K562 (cell line): Measurements from ENCODE around the gene NUBPL. TPM values are rescaled to one million over a fixed set of nuclear protein-coding genes. Genes with fewer than 3 reads are reported as not detected.

Experiments
- ATAC-seq: fragments of 200-7000 bp; cut with Tn5 transposase; 3 replicates; pipeline ENCODE4 v1.9.1; 2020; ENCODE audit warnings: moderate library complexity
- BruUV-seq: library from RNA; stranded (reverse); fragments of 400-500 nt; replicated peaks from 2 replicates; lab custom pipeline; 2021; lab: Mats Ljungman, UMichigan
- CTCF ChIA-PET: fragments of 300-600 bp; formaldehyde crosslinking; extraction: SDS; loops from one replicate; lab custom pipeline; 2021; ENCODE audit warnings: low intra/inter-chr PET ratio; lab: Yijun Ruan, JAX
- POLR2A ChIA-PET: fragments of 300-600, 350-650 bp; sonication (Branson Sonifier 250); formaldehyde crosslinking; extraction: SDS; loops from one replicate; lab custom pipeline; 2021; ENCODE audit warnings: antibody characterized with exemption, inconsistent platforms; lab: Yijun Ruan, JAX
- DNase-seq, 4 experiments: peaks; one replicate each; pipeline versions ENCODE4 v3.0.0 to v3.0.0-alpha.2; 2011 to 2018; ENCODE audit warnings: low spot score in 3 of 4, mixed read lengths in 3 of 4; ENCODE audit errors: extremely low read depth in 1 of 4
- FAIRE-seq: peaks from 2 replicates; lab custom pipeline; 2011; peaks lifted over from hg19 to GRCh38; lab: Jason Lieb, UNC
- H2AFZ ChIP-seq: 2 replicates; pipeline ENCODE4 v1.6.0; 2011; ENCODE audit warnings: low read depth, low read length, control low read depth, inconsistent platforms
- H3K27ac ChIP-seq: fragments of 200-600 bp; 3 replicates; pipeline ENCODE4 v1.8.0; 2011; ENCODE audit warnings: low read depth, mild to moderate bottlenecking, control low read depth, inconsistent platforms, low read length, moderate library complexity, mixed read lengths; ENCODE audit errors: extremely low read depth
- H3K27me3 ChIP-seq, 2 experiments: fragments of 300-600 bp in 1 of 2; 2 replicates in 1 of 2; 3 replicates in 1 of 2; pipeline versions ENCODE4 v1.6.0 to v1.8.0; 2011; ENCODE audit warnings: inconsistent platforms in 2 of 2, low read length in 2 of 2, mild to moderate bottlenecking in 1 of 2, mixed read lengths in 1 of 2, moderate library complexity in 1 of 2; ENCODE audit not compliant: control insufficient read depth in 2 of 2, insufficient read depth in 2 of 2
- H3K36me3 ChIP-seq: fragments of 300-600 bp; 3 replicates; pipeline ENCODE4 v1.8.0; 2011; ENCODE audit warnings: mild to moderate bottlenecking, low read length, inconsistent platforms; ENCODE audit not compliant: control insufficient read depth, insufficient read depth
- H3K4me1 ChIP-seq, 2 experiments: fragments of 200-600 bp in 1 of 2; replicated peaks in 1 of 2; 2 replicates in 1 of 2; 3 replicates in 1 of 2; pipeline versions ENCODE4 v1.5.1 to v1.8.0; 2011; ENCODE audit warnings: inconsistent platforms in 2 of 2, low read length in 2 of 2, mild to moderate bottlenecking in 1 of 2, mixed read lengths in 1 of 2, moderate library complexity in 1 of 2; ENCODE audit not compliant: control insufficient read depth in 2 of 2, insufficient read depth in 2 of 2
- H3K4me2 ChIP-seq: 2 replicates; pipeline ENCODE4 v1.6.1; 2011; ENCODE audit warnings: low read length, control low read depth, inconsistent platforms, mixed read lengths; ENCODE audit not compliant: insufficient read depth
- H3K4me3 ChIP-seq: fragments of 200-600 bp; sonication (generic), shearing (Covaris generic); 2 replicates; pipeline ENCODE4 v1.5.1; 2016; ENCODE audit warnings: control low read depth, inconsistent platforms
- H3K79me2 ChIP-seq: fragments of 200-600 bp; 3 replicates; pipeline ENCODE4 v1.8.0; 2011; ENCODE audit warnings: low read length, inconsistent platforms; ENCODE audit not compliant: control insufficient read depth, insufficient read depth
- H3K9ac ChIP-seq, 2 experiments: 2 replicates each; pipeline versions ENCODE4 v1.6.0 to v1.6.1; 2011; ENCODE audit warnings: low read depth in 2 of 2, low read length in 2 of 2, control low read depth in 1 of 2, inconsistent platforms in 1 of 2, mild to moderate bottlenecking in 1 of 2, mixed read lengths in 1 of 2; ENCODE audit not compliant: insufficient read depth in 1 of 2
- H3K9me1 ChIP-seq: one replicate; pipeline ENCODE4 v1.6.0; 2011; ENCODE audit warnings: inconsistent platforms, mild to moderate bottlenecking, low read length, moderate library complexity; ENCODE audit not compliant: control insufficient read depth, insufficient read depth
- H3K9me3 ChIP-seq: replicated peaks from 2 replicates; pipeline ENCODE4 v1.5.1; 2011; ENCODE audit warnings: low read depth, low read length, inconsistent platforms; ENCODE audit not compliant: control insufficient read depth, insufficient read depth
- H4K20me1 ChIP-seq: replicated peaks from 2 replicates; pipeline ENCODE4 v1.6.1; 2011; ENCODE audit warnings: low read length, inconsistent platforms, mixed read lengths; ENCODE audit not compliant: control insufficient read depth, insufficient read depth
- ARID2 ChIP-seq: fragments of 450-650 bp; IDR thresholded peaks from 2 replicates; pipeline ENCODE4 v1.6.1; 2017; ENCODE audit warnings: antibody characterized with exemption, mild to moderate bottlenecking
- GTF2F1 ChIP-seq: IDR thresholded peaks from 2 replicates; pipeline ENCODE4 v1.6.1; 2011; ENCODE audit warnings: low read depth, low read length, improper control_type of control experiment
- HDAC2 ChIP-seq: fragments of 450-650 bp; IDR thresholded peaks from 2 replicates; pipeline ENCODE4 v1.6.1; 2016; ENCODE audit warnings: mild to moderate bottlenecking
- HDAC6 ChIP-seq: IDR thresholded peaks from 2 replicates; pipeline ENCODE4 v1.6.1; 2012; ENCODE audit warnings: low read depth, mild to moderate bottlenecking, control low read depth, inconsistent platforms, low read length, moderate library complexity
- HLTF ChIP-seq: fragments of 450-650 bp; IDR thresholded peaks from 2 replicates; pipeline ENCODE4 v1.6.1; 2016
- HNRNPK ChIP-seq: fragments of 200-400 bp; formaldehyde crosslinking; IDR thresholded peaks from one replicate; pipeline ENCODE4 v1.6.1; 2018; ENCODE audit warnings: mild to moderate bottlenecking, low read depth, low read length; ENCODE audit not compliant: poor library complexity, severe bottlenecking
- KAT2B ChIP-seq: IDR thresholded peaks from one replicate; pipeline ENCODE4 v1.6.1; 2012; ENCODE audit warnings: low read depth, mild to moderate bottlenecking, control low read depth, inconsistent platforms, low read length, moderate library complexity
- KLF13 ChIP-seq: fragments of 450-650 bp; IDR thresholded peaks from 2 replicates; pipeline ENCODE4 v1.6.1; 2016; ENCODE audit warnings: missing genetic modification characterization, low read depth, mild to moderate bottlenecking, missing compliant biosample characterization, moderate library complexity, borderline replicate concordance
- RBM34 ChIP-seq: fragments of 200-400 bp; formaldehyde crosslinking; IDR thresholded peaks from 2 replicates; pipeline ENCODE4 v1.6.1; 2018; ENCODE audit warnings: low read length, borderline replicate concordance; ENCODE audit not compliant: insufficient read depth
- SLC30A9 ChIP-seq: fragments of 250-450 bp; sonication (Bioruptor Pico); IDR thresholded peaks from 2 replicates; pipeline ENCODE4 v1.8.0; 2022; ENCODE audit warnings: mild to moderate bottlenecking, moderate library complexity
- WHSC1 ChIP-seq: IDR thresholded peaks from one replicate; pipeline ENCODE4 v1.6.1; 2012; ENCODE audit warnings: low read length, control low read depth, inconsistent platforms
- WGBS: fragments of 100-300 bp; shearing (Covaris generic); methylation state at CpG from one replicate; pipeline ENCODE4 v1.1.6; 2016; ENCODE audit warnings: low coverage, mixed read lengths; ENCODE audit not compliant: insufficient coverage; ENCODE audit errors: missing lambda C conversion rate; 5-methylcytosine and 5-hydroxymethylcytosine counted together
- in situ Hi-C: fragments of 300-500 bp; cut with MboI; formaldehyde crosslinking; loops from 4 replicates; pipeline ENCODE4 v1.15.0; 2018; ENCODE audit warnings: inconsistent platforms, mixed read lengths
- intact Hi-C: fragments of 100-400 bp; cut with micrococcal nuclease; formaldehyde crosslinking; loops from 2 replicates; pipeline ENCODE4 v1.14.2; 2022
- polyA plus RNA-seq, 8 experiments: library from polyadenylated mRNA; depleted of rRNA in 4 of 8; stranded (reverse) in 5 of 8; unstranded in 3 of 8; fragments of >200 nt; fragmentation: Nextera tagmentation in 2 of 8; fragmentation: Illumina TruSeq in 1 of 8; extraction: Ambion mirVana in 2 of 8; extraction: Trizol in 1 of 8; gene quantifications; 2 replicates each; pipeline versions ENCODE4 v1.2.1 to v1.2.3, GENCODE V29; 2011 to 2014; ENCODE audit warnings: inconsistent platforms in 1 of 8, missing spikeins in 1 of 8
- total RNA-seq, 7 experiments: library from RNA; depleted of rRNA in 6 of 7; stranded (reverse); fragments of >200 nt in 6 of 7; fragmentation: Illumina TruSeq in 2 of 7; extraction: Trizol in 2 of 7; gene quantifications; 2 replicates each; pipeline versions ENCODE4 v1.2.1 to v1.2.3, GENCODE V29; 2011 to 2021; ENCODE audit warnings: low replicate concordance in 1 of 7
- TF ChIP-seq, protein P1 (sequence below): IDR thresholded peaks from 3 replicates; pipeline ENCODE4 v1.6.1; 2011; ENCODE audit warnings: borderline replicate concordance, mild to moderate bottlenecking; ENCODE audit not compliant: insufficient read length, insufficient read depth
- TF ChIP-seq, protein P2 (sequence below): fragments of 450-650 bp; IDR thresholded peaks from 2 replicates; pipeline ENCODE4 v1.6.1; 2018; ENCODE audit warnings: mild to moderate bottlenecking, low read depth; ENCODE audit not compliant: partially characterized antibody

The NUBPL gene
- total and polyA plus RNA-seq, 9 of the 15 experiments (the other 6 are each of a cell fraction or from before 2014, with no cell fraction given) = 3.2 to 8.7 (median 6.1) TPM

DNA sequence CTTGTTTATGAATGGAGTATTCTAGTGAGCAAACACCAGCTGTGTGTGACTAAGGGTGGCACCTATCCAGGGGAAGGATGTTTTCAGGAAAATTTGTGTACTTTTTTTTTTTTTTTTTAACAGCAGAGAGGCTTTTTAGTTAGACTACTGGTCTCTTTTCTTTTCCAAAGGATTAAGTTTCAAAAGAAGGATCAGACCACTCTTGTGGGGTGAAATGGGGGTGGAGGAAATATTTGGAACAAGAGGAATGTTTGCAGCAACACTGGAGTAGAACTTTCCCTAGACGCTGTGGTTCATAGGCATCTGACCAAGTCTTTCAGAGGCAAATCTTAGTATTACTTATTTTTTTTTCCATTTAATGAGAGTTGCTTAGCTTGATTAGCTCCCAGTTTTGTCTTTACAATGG, 21.1 kb downstream of the NUBPL start (continued):
- TF ChIP-seq HLTF (no peak), KLF13 (tag) (no peak), GTF2F1 (no peak)

DNA sequence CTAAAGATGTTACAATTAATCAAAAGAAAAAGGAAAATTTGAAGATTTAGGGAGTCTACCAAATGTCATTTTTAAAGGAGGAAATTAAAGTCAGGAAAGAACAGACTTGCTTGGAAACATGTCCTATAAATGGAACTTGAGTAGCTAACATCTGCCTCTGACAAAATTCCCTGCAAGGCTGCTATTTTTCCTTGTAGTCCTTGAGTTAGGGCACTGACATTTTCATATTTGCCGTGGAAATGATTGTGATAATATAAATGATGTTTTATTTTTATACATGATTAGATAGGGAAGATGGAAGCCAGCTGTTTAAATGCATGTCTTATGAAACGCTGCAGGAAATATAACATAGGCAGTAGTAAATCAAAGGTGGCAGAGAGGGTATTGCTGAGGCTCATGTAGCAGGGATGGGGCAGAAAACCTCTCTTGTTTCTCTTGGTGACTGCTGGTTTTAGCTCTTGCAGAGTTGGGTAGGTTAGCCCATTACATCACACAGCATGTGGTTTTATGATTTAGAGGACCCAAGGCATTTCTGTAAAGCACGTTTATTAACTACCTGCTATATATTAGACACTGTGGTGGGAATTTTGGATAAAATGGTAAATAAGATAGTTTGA, 21.7 kb downstream of the NUBPL start:
- ChIA-PET CTCF (no interaction called here), POLR2A (no interaction called here)
- TF ChIP-seq WHSC1 (no peak), KAT2B (no peak), HDAC2 (no peak), HNRNPK (no peak), HDAC6 (no peak), SLC30A9 (no peak), ARID2 (no peak), RBM34 (no peak)
- TF ChIP-seq, protein P1, sequence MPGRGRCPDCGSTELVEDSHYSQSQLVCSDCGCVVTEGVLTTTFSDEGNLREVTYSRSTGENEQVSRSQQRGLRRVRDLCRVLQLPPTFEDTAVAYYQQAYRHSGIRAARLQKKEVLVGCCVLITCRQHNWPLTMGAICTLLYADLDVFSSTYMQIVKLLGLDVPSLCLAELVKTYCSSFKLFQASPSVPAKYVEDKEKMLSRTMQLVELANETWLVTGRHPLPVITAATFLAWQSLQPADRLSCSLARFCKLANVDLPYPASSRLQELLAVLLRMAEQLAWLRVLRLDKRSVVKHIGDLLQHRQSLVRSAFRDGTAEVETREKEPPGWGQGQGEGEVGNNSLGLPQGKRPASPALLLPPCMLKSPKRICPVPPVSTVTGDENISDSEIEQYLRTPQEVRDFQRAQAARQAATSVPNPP = no peak
- TF ChIP-seq, protein P2, sequence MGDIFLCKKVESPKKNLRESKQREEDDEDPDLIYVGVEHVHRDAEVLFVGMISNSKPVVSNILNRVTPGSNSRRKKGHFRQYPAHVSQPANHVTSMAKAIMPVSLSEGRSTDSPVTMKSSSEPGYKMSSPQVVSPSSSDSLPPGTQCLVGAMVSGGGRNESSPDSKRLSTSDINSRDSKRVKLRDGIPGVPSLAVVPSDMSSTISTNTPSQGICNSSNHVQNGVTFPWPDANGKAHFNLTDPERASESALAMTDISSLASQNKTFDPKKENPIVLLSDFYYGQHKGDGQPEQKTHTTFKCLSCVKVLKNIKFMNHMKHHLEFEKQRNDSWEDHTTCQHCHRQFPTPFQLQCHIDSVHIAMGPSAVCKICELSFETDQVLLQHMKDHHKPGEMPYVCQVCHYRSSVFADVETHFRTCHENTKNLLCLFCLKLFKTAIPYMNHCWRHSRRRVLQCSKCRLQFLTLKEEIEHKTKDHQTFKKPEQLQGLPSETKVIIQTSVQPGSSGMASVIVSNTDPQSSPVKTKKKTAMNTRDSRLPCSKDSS = no peak

More for the DNA sequence above, 21.7 kb downstream of the NUBPL start:
- no peak overlapping the region for H3K4me2 ChIP-seq
- no peak for ATAC-seq
- FAIRE-seq = no peak
- no peaks in the 10 kb centered on the region for H3K27me3 ChIP-seq
- H3K9me3 ChIP-seq = no peaks in the 10 kb centered on the region
- H3K27ac ChIP-seq = no peak overlapping the region
- no peak overlapping the region for H2AFZ ChIP-seq
- DNase-seq = no peak
- no peak overlapping the region for H3K9ac ChIP-seq
- H3K4me1 ChIP-seq = no peaks in the 10 kb centered on the region
- no peaks in the 10 kb centered on the region for H4K20me1 ChIP-seq
- no peaks in the 10 kb centered on the region for H3K79me2 ChIP-seq
- H3K9me1 ChIP-seq = no peaks in the 10 kb centered on the region
- 46% methylated on average over 3 of the region's 3 CpGs for WGBS
- intact Hi-C loops (no loop called here), in situ Hi-C loops (no loop called here)
- H3K4me3 ChIP-seq = no peak overlapping the region
- H3K36me3 ChIP-seq = no peaks in the 10 kb centered on the region
- BruUV-seq = no TSS peak
